Kidney (tissue), 14 donors: Measurements from ENCODE around the gene RHOV. TPM values are rescaled to one million over a fixed set of nuclear protein-coding genes. Genes with fewer than 3 reads are reported as not detected.

Source experiments
- DNase-seq, 5 donors: peaks; one replicate each; pipeline ENCODE4 v3.0.0-alpha.2; 2013 to 2020
- FAIRE-seq: peaks from 2 replicates; lab custom pipeline; 2012; peaks lifted over from hg19 to GRCh38; lab: Jason Lieb, UNC
- H3K27ac ChIP-seq, 2 donors: one replicate each; pipeline ENCODE4 v1.7.0; 2013; ENCODE audit warnings: low read depth in 2 of 2, low read length in 2 of 2, inconsistent platforms in 1 of 2
- H3K27me3 ChIP-seq: one replicate; pipeline ENCODE4 v1.7.1; 2013; ENCODE audit warnings: low read length, inconsistent platforms; ENCODE audit not compliant: control insufficient read depth, insufficient read depth
- H3K36me3 ChIP-seq, 3 donors: one replicate each; pipeline versions ENCODE4 v1.7.0 to v1.7.1; 2013; ENCODE audit warnings: low read length in 3 of 3, control low read depth in 1 of 3, inconsistent platforms in 1 of 3; ENCODE audit not compliant: insufficient read depth in 3 of 3, control insufficient read depth in 2 of 3
- H3K4me1 ChIP-seq, 3 donors: one replicate each; pipeline versions ENCODE4 v1.7.0 to v1.7.1; 2013; ENCODE audit warnings: low read length in 3 of 3, inconsistent platforms in 1 of 3, low read depth in 1 of 3; ENCODE audit not compliant: control insufficient read depth in 2 of 3, insufficient read depth in 2 of 3
- H3K4me3 ChIP-seq, 3 donors: one replicate each; pipeline versions ENCODE4 v1.7.0 to v1.8.1; 2013; ENCODE audit warnings: low read length in 3 of 3, control low read depth in 1 of 3, inconsistent platforms in 1 of 3
- H3K9ac ChIP-seq, 3 donors: one replicate each; pipeline versions ENCODE4 v1.7.0 to v1.7.1; 2013; ENCODE audit warnings: low read length in 3 of 3, control low read depth in 1 of 3, inconsistent platforms in 1 of 3
- H3K9me3 ChIP-seq, 3 donors: one replicate each; pipeline versions ENCODE4 v1.7.0 to v1.7.1; 2013; ENCODE audit warnings: low read length in 3 of 3, control low read depth in 1 of 3, inconsistent platforms in 1 of 3; ENCODE audit not compliant: control insufficient read depth in 2 of 3, insufficient read depth in 1 of 3
- intact Hi-C: fragments of 100-400 bp; cut with DNase I; formaldehyde crosslinking; loops from one replicate; pipeline ENCODE4 v1.11.1; 2022
- polyA plus RNA-seq: library from polyadenylated mRNA; stranded (reverse); fragments of 350-450 nt; fragmentation: Illumina TruSeq; extraction: RNeasy Lipid Tissue Mini Kit (QIAGEN cat#74804); gene quantifications from one replicate; pipeline ENCODE4 v1.2.3, GENCODE V29; 2014; ENCODE audit warnings: low read depth, low replicate concordance; ENCODE audit not compliant: insufficient read depth
- total RNA-seq: library from RNA; stranded (reverse); fragmentation: NEBNext Ultra II Directional; extraction: Animal tissue kit (Norgen Biotek cat#: 25700); gene quantifications from one replicate; pipeline ENCODE4 v1.2.1, GENCODE V29; 2021
- TF ChIP-seq, protein P1 (sequence below): IDR thresholded peaks from 3 replicates; pipeline ENCODE4 v1.5.1; 2012; ENCODE audit warnings: mild to moderate bottlenecking, moderate library complexity, borderline replicate concordance; ENCODE audit not compliant: insufficient read depth; ENCODE audit errors: extremely low read depth
- donor health status: control.
- donor health status: control.
- donor health status: control.
- donor health status: control.
- donor health status: control.
- donor health status: DM: yes; HTN: yes; CAD: no.
- donor health status: Normal renal cell carcinoma (clear cell type).

The RHOV gene
- total and polyA plus RNA-seq, 2 donors from 2014 or later, result 3.0 to 4.6 TPM

DNA sequence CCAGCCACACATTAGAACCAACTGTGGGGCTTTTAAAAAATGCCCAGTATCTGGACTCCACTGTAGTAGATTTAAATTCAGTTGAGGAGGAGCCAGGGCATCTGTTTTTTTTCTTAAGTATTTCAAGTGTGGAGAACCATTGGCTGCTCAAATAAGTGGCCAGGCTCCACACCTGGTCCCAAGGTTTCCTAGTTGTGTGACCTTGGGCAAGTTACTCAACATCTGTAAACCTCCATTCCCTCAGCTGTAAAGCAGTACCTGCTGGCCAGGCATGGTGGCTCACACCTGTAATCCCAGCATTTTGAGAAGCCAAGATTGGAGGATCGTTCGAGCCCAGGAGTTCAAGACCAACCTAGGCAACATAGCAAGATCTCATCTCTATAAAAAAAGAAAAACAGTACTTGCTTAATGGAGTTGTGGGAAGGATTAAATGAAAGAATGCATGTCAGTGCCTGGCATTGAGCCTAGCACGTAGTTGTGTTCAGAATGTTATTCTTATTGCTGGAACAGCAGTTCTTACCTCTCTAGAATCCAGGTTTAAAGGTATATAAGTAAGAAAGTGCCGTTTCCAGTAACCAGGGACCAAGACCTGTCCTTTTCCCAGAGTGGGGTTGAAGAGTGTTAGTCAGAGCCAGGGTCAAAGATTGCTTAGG, 47.5 kb downstream of the RHOV start:
- Histone ChIP-seq H3K9me3 (no peaks in the 10 kb centered on the region), H3K9ac (no peak overlapping the region), H3K36me3 (no peaks in the 10 kb centered on the region), H3K4me3 (no peak overlapping the region), H3K27me3 (no peaks in the 10 kb centered on the region), H3K27ac (no peak overlapping the region), H3K4me1 (peaks cover 0 to 4% (median 0%) of the 10 kb centered on the region in 3 donors)
- intact Hi-C loops, result no loop called here
- FAIRE-seq (no peak), DNase-seq (no peak)
- TF ChIP-seq, protein P1, sequence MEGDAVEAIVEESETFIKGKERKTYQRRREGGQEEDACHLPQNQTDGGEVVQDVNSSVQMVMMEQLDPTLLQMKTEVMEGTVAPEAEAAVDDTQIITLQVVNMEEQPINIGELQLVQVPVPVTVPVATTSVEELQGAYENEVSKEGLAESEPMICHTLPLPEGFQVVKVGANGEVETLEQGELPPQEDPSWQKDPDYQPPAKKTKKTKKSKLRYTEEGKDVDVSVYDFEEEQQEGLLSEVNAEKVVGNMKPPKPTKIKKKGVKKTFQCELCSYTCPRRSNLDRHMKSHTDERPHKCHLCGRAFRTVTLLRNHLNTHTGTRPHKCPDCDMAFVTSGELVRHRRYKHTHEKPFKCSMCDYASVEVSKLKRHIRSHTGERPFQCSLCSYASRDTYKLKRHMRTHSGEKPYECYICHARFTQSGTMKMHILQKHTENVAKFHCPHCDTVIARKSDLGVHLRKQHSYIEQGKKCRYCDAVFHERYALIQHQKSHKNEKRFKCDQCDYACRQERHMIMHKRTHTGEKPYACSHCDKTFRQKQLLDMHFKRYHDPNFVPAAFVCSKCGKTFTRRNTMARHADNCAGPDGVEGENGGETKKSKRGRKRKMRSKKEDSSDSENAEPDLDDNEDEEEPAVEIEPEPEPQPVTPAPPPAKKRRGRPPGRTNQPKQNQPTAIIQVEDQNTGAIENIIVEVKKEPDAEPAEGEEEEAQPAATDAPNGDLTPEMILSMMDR, result no peak

DNA sequence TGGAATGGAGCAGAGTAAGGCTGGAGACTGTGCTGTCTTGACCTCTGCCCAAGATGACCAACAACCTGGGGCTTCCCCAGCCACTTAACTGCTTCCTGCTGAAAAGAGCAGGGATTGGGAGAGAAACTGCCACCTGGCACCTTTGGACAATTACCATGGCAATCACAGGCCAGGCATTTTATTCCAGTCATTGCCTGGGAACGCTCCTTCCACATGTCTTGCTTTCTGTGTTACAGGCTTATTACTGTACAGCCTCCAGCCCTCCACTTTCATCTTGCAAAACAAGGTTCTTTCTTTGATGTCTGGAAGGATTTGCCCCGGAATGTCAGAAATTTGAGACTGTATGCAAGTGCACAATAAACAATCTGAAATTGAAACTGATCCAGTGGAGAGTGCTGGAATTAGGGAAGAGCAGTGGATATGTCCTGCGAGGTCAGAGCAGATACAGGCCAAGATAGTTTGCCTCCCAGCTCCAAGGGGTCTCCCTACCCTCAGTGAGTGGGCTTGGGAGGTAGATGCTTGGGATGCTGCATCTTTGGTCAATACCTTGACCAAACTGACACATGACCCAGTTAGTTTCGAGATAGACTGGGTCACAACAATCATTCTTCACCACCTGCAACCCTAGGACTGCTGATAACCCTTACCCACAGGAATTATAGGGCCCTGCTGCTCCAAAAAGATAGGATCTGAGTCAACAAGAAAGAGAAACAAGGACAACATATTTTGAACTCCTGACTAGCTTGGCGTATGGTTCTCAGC, 48.2 kb downstream of the RHOV start:
- intact Hi-C loops, result no loop called here
- no peak for FAIRE-seq
- DNase-seq, result peak in 2 of 5 donors; percentile 41 to 42
- peaks cover 0 to 4% (median 0%) of the 10 kb centered on the region in 3 donors for H3K4me1 ChIP-seq
- TF ChIP-seq, protein P1, result no peak
- H3K9me3 ChIP-seq, result no peaks in the 10 kb centered on the region
- no peaks in the 10 kb centered on the region for H3K27me3 ChIP-seq
- no peak overlapping the region for H3K4me3 ChIP-seq
- no peak overlapping the region for H3K9ac ChIP-seq
- H3K36me3 ChIP-seq, result no peaks in the 10 kb centered on the region
- H3K27ac ChIP-seq, result no peak overlapping the region

DNA sequence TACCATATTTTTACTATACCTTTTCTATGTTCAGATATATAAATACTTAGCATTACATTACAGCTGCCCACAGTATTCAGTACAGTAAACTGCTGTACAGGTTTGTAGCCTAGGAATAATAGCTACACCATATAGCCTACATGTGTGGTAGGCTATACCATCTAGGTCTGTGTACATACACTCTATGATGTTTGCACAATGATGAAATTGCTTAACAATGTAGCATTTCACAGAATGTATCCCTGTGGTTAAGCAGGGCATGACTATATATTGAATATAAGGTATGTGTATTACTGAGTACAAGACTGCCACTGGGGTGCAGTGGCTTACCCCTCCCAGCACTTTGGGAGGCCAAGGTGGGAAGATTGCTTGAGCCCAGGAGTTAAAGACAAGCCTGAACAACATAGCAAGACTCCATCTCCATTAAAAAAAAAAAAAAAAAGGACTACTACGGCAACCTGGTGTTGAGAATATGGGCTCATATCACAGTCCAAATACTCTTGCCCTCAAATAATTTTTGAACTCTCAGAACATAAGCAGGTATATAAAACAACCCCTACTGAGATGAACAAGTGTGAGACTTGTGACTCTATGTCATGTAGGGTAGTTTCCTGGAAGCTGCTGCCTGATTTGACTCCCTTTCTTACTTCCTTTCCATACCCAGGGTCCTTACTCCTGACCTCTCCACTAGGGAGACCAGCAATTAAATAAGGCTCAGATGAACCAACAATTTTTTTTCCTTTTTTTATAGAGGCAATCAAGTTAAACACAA, 50.3 kb downstream of the RHOV start:
- H3K36me3 ChIP-seq, result no peaks in the 10 kb centered on the region
- H3K4me3 ChIP-seq, result no peak overlapping the region
- no peaks in the 10 kb centered on the region for H3K27me3 ChIP-seq
- no peak overlapping the region for H3K27ac ChIP-seq
- DNase-seq (no peak), FAIRE-seq (no peak)
- peaks cover 0 to 4% (median 0%) of the 10 kb centered on the region in 3 donors for H3K4me1 ChIP-seq
- H3K9ac ChIP-seq, result no peak overlapping the region
- no peaks in the 10 kb centered on the region for H3K9me3 ChIP-seq
- intact Hi-C loops, result no loop called here
- TF ChIP-seq, protein P1, result no peak

Other genes starting within 250 kb of the RHOV start
- gene RAD51, start 179.1 kb downstream of the RHOV start, total RNA-seq, result 1.1 TPM
- not detected for gene RAD51, start 179.1 kb downstream of the RHOV start, polyA plus RNA-seq
- gene RMDN3, start 119.0 kb downstream of the RHOV start, total RNA-seq, result 38.2 TPM
- 34.9 TPM for gene RMDN3, start 119.0 kb downstream of the RHOV start, polyA plus RNA-seq
- 15.4 TPM for gene GCHFR, start 110.2 kb downstream of the RHOV start, total RNA-seq
- gene GCHFR, start 110.2 kb downstream of the RHOV start, polyA plus RNA-seq, result 145 TPM
- 1.4 TPM for gene C15orf62, start 104.3 kb downstream of the RHOV start, total RNA-seq
- 0.47 TPM for gene C15orf62, start 104.3 kb downstream of the RHOV start, polyA plus RNA-seq
- gene ZFYVE19, start 67.1 kb downstream of the RHOV start, total RNA-seq, result 18.7 TPM
- 37.5 TPM for gene ZFYVE19, start 67.1 kb downstream of the RHOV start, polyA plus RNA-seq
- gene DNAJC17, start 66.8 kb downstream of the RHOV start, total RNA-seq, result 41.6 TPM
- gene DNAJC17, start 66.8 kb downstream of the RHOV start, polyA plus RNA-seq, result 56.7 TPM
- not detected for gene PPP1R14D, start 45.5 kb downstream of the RHOV start, total RNA-seq
- 4.0 TPM for gene PPP1R14D, start 45.5 kb downstream of the RHOV start, polyA plus RNA-seq
- 114 TPM for gene SPINT1, start 30.2 kb downstream of the RHOV start, total RNA-seq
- gene SPINT1, start 30.2 kb downstream of the RHOV start, polyA plus RNA-seq, result 112 TPM
- gene VPS18, start 20.2 kb upstream of the RHOV start, total RNA-seq, result 28.1 TPM
- 21.9 TPM for gene VPS18, start 20.2 kb upstream of the RHOV start, polyA plus RNA-seq
- 9.4 TPM for gene DLL4, start 55.1 kb upstream of the RHOV start, total RNA-seq
- gene DLL4, start 55.1 kb upstream of the RHOV start, polyA plus RNA-seq, result 5.8 TPM
- 4.7 TPM for gene CHAC1, start 79.2 kb upstream of the RHOV start, total RNA-seq
- gene CHAC1, start 79.2 kb upstream of the RHOV start, polyA plus RNA-seq, result 21.1 TPM
- gene INO80, start 242.0 kb upstream of the RHOV start, total RNA-seq, result 27.3 TPM
- gene INO80, start 242.0 kb upstream of the RHOV start, polyA plus RNA-seq, result 6.0 TPM